Activated T-cell treated with anti-CD3 and anti-CD28 coated beads for 24 hours (primary cell): Measurements from ENCODE around the gene ZFHX3.

Experiments
- DNase-seq: peaks from one replicate; pipeline ENCODE4 v3.0.0-alpha.2; 2020; ENCODE audit warnings: low read depth

ZFHX3 gene

GRCh38 chr16:72947379-72948237 lies 100.3 kb downstream of the ZFHX3 start:
- no peak for DNase-seq

GRCh38 chr16:72946474-72947194 lies 101.3 kb downstream of the ZFHX3 start:
- DNase-seq: no peak

DNA sequence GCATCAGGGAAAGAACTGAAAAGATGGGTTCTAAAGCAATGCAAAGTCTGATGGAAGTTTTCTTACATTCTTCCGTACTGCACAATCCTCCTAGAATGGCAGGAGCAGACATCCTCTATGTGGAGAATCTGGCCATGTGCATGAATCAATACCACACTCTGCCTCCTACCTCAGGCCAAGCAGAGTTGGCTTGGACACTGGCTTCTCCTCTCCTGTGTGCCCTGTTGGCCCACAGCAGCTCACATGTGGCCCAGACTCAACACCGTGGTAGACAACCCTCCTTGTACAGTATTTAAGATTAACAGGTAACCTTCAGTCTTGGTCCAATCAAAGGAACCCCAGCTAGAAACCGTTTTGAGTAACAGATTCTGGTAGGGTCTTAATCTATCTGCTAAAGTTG lies 101.9 kb downstream of the ZFHX3 start:
- no peak for DNase-seq

GRCh38 chr16:72945611-72946010 lies 102.3 kb downstream of the ZFHX3 start:
- no peak for DNase-seq

GRCh38 chr16:72944757-72945485 lies 103.0 kb downstream of the ZFHX3 start:
- DNase-seq: no peak

GRCh38 chr16:72942021-72942420 lies 105.9 kb downstream of the ZFHX3 start:
- no peak for DNase-seq

GRCh38 chr16:72940886-72941285 lies 107.0 kb downstream of the ZFHX3 start:
- DNase-seq: no peak

DNA sequence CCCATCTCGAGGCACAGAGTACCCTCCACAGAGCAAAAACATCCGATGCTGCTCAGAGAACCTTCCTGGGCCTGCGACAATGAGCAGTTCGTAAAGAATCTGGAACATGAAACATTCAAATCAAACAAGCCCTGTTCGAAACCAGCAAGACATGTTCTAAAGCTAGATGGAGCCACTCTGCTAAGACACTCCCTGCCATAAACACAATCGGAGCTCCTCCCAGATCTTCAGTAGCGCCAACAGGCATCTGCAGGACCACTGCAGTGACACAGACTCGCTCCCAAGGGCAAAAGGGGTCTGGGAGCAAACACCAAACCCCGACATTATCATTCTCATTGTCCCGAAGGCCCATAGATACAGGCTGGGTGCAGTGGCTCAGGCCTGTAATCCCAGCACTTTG lies 108.7 kb downstream of the ZFHX3 start:
- DNase-seq: no peak

DNA sequence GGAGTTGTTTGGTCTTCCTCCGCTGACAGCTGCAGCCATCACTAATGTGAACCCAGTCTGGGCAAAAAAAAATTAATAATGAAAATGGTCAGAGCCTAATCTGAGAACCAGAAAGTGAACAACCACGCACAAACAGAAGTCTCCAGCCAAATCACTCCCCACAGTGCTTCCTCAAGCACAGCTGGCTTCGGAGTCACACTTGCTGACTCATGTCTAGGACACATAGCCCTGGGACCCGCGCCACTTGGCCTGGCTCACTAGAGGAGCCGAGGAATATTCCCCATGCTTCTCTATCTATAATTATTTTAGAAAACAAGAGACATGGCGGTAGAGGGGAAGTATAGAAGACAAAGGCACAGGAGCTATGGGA lies 109.1 kb downstream of the ZFHX3 start:
- no peak for DNase-seq

DNA sequence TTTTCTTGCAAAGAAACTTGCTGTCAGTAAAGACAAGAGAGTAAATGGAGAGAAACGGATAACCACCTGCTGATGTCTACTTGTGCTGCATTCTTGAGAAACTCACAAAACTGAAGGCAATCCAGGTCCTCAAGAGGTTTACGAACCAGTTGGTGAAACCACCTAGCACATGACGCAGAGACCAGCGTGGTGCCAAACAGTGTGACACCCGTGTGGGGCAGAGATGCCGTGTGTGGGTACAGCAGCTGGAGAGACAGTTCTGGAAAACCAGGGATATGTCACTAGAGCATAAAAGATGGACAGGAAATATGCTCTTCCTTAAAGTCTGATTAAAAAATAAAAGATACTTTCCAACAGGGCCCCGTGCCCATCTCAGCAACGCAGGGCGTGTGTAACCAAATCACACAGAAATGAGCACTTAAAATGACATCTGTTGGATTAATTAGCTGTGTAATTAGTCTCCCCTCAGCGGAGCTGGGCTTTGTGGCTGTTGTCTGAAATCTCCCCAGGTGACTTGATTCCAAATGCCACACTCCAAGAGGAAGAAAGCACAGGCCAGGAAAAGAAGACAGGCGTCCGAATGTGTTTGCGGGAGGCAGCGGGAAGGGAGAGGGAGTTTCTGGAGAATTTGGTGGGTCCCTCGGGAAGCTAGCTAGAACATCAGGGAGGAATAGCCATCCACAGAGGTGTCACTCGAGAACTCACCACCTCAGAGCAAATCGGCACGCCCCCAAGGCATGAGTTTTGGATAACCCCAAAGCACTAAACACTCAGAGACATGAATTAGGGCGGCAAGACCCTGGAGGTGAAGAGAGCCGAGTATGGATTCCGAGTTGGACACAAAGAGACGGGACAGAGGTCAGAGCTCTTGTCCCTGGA lies 109.8 kb downstream of the ZFHX3 start:
- no peak for DNase-seq

DNA sequence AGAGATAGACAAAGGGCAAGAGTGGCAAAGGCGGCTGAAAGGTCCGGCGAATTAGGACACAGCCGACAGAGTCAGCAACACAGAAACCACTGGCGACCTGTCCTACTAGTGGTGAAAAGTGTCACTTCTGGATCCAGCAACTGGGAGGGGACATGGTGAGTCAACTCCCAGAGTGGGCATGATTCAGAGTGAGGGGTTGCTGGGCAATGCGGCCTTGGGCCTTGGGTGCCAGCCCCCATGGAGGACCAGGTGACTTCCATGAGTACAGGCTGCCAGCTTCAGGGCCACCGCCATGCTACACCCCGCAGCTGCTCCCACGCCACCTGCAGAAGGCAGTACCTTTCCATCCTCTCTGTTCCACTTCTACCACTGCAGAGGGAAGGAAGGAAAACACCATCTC lies 110.6 kb downstream of the ZFHX3 start:
- DNase-seq: no peak

- DNase-seq: no peak
These were observed 111.5 kb downstream of the ZFHX3 start for GRCh38 chr16:72936408-72936807.

DNA sequence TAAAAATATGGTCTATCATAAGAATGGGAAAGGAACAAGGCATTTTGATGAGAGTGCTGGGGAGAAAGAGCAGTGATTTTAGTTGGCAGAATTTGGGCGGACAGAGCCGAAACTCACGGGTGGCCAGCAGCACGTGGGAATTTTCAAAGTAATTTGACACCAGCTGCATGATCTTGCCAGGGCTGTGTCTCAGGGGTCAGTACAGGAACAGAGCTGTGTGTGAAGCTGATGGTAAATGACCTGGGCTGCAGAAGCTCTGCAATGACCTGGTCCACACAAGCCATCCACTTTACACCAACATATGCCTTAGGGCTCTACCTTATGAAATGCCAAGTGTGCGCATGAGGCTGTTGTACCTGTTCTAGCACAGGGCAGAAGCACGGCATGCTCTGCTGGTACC lies 112.0 kb downstream of the ZFHX3 start:
- no peak for DNase-seq

GRCh38 chr16:72934636-72935403 lies 113.1 kb downstream of the ZFHX3 start:
- DNase-seq: no peak

DNA sequence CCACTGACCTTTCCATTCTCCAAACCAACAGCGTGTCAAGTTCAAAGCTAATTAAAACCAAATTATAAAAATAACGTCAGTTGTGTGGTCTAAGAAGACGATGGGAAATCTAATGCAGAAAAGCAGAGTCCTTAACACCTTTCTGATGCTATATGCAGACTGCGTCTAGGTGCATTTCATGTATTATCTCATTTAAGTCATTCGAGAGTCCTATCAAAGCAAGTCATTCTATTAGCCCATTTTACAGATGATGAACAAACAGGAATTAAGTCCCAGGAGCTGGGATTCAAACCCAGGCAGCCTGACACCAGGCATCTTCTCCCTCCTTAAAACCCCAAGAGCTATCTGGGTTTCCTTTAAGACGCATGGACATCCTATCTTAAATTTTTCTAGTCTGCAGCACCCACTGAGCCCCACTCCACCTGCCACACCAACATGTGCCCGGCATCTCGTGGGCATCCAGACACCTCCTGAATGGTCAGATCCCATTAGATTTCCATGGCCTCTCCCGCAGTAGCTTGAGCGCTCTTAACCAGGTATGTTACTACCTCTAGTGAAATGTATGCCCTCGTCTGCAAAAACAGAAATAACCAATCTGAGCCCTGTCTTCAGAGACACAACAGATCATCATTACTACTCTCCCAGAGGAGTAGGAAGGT lies 115.1 kb downstream of the ZFHX3 start:
- no peak for DNase-seq

- DNase-seq: no peak
These were observed 115.9 kb downstream of the ZFHX3 start for GRCh38 chr16:72932050-72932449.

GRCh38 chr16:72930396-72930795 lies 117.5 kb downstream of the ZFHX3 start:
- no peak for DNase-seq

GRCh38 chr16:72928090-72928981 lies 119.6 kb downstream of the ZFHX3 start:
- no peak for DNase-seq
